Nucleus accumbens (tissue), 56 donors: ENCODE data around the gene DAPK1.

Experiments used
- DNase-seq, 56 donors: peaks; one replicate each; lab custom pipeline; 2025; lab: John Stamatoyannopoulos, UW

Gene DAPK1

GRCh38 chr9:87630846-87631245, 133.2 kb downstream of the DAPK1 start:
- no peak for DNase-seq

DNA sequence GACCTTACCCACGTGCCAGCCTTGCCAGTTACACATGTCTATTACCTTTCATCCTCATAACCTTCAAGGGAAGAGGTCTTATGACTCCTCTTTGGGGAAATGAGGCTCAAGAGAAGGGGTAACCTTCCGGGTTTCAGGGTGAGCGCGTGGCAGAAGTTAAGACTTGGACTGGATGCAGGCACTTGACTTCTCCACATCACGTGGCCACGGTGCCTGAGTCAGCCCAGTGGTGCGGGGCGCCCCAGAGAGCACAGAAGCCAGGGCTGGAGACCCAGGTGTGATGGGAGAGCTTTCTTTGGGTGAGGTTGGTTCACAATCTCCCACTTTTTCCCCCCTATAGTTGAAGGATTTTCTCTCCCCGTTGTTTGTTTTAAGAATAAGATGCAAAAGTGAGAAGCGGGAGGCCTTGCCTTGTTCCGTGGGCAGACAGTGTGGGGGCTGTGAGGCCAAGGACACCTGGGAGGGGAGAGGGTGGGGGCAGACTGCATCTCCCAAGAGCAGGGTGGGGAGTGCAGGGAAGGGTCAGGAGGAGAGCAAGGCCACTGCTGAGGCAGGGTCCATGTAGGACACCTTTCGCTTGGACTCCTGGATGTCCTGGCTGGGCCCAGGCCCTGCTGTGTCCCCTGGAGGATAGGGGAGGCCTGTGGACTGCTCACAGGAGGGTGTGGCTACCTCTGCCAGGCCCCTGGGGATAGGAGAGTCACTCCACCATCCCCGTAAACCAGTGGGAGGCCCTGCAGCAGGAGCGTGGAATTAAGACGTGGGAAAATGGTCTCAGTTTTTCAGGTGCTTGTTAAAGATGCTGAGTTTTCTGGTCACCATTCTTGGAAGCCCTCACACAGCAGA, 138.2 kb downstream of the DAPK1 start:
- no peak for DNase-seq

DNA sequence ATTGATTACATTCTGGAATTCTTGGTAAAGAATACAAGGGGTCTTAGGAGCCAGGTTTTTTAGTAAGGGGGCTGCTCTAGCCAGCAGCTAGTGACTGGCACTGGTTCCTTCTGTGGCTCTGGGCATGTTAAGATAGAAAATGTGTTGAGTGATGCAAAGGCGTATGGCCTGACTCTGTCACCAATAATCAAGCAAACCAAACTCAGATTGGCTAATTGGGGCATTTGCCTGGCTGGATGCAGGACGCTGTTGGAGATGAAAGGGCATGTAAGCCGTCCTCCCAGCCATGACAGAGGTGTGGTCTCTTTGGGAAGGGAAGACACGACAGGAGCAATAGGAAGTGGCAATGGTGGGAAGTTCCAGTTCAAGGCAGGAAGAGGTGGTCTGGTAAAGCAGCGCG, 140.6 kb downstream of the DAPK1 start:
- DNase-seq, result no peak

GRCh38 chr9:87639949-87640348, 142.3 kb downstream of the DAPK1 start:
- no peak for DNase-seq

DNA sequence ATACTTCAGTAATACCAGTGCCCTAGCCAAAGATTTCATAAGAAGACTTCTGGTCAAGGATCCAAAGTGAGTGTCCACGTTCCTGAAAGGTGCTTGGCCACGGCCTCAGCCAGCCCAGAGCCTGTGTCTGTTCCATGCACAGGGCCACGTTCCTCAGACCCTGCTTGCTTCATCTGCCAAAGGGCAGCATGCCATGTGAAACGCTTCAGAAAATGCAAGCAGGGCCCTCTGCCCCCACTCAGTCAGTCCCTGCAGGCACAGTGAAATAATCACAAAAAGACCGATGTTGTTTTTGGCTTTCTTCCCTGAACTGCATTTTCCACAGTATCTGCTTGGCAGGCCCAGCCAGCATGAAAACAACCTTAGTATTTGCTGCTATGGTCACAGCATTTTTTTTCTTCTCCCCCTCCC, 142.7 kb downstream of the DAPK1 start:
- DNase-seq, result no peak

GRCh38 chr9:87641067-87641466, 143.4 kb downstream of the DAPK1 start:
- no peak for DNase-seq

DNA sequence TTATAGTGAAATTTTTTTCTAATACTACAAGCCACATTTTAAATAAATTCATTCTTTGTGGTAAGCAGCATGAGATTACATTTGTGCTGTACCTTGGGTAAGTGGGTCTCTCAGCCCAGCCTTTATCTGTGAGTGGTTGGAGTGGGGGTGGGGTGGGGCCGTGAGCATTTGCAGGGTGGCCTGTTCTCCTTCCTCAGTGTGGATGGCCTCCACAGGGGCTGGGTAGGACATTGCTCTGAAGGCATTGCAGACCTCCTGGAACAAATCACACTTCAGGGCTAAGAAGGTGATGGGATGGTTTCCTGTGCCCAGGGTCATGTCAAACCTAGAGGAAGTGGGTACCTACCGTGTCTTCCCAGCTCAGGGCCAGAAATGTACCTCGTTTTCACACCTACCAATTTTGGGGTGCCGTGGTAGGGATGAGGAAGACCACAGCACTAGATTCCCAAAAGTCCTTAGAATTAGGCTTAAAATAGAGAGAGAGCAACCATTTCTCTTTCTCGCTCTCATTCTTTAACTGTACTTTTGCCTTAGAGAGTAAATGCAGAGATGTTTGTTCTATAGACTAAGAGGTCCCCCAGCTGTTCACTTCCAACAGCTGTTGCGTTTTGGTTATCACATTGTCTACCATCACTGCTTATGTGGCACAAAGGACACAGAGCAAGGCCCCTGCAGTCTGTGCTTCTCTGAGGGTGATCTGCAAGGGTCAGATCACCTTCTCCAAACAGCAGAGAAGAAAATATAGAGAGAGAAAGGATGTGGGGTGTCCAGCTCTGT, 144.9 kb downstream of the DAPK1 start:
- no peak for DNase-seq

DNA sequence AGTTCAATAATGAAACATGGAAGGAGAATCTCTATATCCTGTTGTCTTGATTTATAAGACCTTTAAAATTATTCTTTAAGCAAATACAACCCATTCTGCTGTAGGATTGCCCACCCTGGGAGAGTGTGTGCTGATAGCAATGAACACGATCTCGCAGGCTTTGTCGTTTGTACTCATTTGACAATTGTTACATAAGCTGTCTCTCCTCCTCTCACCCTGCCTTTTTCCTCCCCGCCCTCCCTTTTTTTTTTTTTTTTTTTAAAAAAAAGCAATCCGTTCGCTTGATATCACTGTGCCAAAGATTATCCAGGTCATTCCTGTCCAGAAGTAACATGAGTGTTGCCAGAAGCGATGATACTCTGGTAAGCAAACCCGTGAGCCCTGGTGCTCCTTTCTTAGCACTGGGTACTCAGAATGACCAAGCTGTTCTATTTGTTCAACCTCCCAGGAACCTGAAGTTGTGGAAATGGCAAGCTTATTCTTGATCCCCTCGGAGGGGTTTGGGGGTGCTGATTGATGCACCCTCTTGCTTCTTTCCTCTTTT, 145.5 kb downstream of the DAPK1 start:
- peak in 2 of 56 donors; percentile 17 to 21 for DNase-seq

GRCh38 chr9:87643778-87644570, 146.3 kb downstream of the DAPK1 start:
- DNase-seq, result no peak

DNA sequence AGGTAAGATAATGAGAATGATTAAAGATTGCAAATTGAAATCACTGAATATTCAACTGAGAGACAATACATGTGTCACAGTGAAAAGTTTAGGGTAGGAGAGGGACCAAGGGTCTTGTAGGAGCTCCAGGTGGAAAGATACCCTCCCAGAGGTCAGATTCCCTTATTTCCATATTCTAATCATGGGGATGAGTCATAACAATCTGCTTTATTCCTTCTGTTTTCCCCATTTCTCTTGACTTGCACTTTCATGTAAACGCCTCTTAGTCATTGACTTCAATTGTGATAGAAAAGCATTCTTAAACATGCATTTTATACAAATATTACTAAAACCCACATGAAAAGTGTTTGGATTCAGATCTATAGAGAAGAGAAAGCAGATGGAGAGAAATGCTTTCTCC, 147.0 kb downstream of the DAPK1 start:
- no peak for DNase-seq

DNA sequence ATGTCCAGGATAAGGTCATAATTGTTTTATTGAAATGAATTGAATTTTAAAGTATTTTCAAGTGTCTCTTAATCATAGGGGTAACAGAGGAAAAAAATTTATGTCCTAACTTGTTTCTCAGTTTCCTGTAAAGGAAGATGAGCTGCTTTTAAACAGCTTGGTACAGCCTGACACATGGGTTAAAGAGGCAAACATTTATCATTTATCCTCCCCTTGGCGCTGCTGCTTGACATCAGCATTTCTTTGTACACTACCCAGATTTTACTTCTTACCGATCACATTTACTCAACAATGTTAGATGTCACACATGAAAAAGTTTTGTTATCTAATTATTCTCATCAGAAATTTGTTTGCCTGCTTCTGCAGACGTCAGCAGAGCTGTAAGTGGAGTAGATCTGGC, 148.9 kb downstream of the DAPK1 start:
- DNase-seq, result no peak

DNA sequence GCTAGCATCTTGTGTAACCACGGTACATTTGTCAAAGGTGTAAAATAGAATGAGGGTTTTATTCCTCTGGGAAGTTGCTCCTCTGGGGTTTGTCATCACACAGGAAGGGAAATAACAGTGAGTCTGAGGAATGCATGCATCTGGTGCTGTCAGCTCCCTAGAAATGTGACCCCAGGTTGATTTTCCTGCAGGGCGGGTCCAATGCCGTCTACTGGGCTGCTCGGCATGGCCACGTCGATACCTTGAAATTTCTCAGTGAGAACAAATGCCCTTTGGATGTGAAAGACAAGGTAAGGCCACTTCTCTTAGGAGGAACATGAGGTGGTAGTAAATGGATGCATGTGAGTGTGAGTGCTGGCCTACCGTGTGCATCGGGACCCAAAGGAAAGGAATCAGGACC, 149.4 kb downstream of the DAPK1 start:
- no peak for DNase-seq

GRCh38 chr9:87648606-87649005, 150.9 kb downstream of the DAPK1 start:
- no peak for DNase-seq

DNA sequence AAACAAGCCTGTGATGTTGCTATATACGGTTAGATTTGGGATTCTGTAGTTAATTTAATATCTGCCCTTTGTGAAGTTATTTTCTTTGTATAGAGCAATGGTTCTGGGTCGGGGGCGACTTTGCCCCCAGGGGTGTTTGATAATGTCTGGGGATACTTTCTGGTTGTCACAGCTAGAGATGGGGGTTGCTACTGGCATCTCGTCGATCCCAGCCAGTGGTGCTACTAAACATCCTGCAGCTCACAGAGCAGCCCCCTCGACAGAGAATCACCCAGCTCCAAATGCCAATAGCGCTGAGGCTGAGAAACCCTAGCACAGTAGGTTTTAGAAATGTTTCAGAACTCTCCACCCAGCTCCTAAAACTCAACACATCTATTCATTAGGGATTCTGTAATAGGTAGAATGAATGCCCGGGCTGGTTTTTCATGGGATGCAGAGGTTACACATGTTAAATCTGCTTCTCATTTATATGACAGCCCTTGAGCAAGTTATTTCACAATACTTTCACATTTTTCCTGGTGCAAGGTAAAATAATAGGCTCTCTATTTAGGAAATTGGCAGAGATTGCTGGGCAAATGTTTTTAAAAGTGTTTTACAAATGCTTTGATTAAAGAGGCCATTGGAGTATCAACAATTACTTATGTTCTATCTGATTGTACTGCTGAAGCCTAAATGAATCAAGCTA, 153.1 kb downstream of the DAPK1 start:
- no peak for DNase-seq

GRCh38 chr9:87651431-87651830, 153.8 kb downstream of the DAPK1 start:
- DNase-seq, result no peak

DNA sequence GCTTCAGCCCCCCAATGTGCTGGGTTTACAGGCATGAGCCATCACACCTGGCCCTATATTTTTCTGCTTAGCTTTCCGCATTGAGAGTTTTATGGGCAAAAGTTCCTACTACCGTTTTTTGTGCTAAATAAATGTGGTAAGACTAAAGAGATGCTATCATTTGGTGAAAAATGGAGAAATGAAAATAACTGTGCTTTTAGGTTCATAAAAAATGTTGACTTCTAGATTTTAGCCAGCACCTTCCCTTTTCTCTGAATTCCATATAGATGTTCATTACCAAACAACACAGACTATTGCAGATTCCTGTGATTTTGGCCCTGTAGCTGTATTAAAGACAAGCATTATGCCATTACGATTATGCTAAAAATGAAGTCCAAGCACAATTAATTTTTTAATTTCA, 156.3 kb downstream of the DAPK1 start:
- DNase-seq, result no peak

GRCh38 chr9:87655731-87656130, 158.1 kb downstream of the DAPK1 start:
- DNase-seq, result no peak

DNA sequence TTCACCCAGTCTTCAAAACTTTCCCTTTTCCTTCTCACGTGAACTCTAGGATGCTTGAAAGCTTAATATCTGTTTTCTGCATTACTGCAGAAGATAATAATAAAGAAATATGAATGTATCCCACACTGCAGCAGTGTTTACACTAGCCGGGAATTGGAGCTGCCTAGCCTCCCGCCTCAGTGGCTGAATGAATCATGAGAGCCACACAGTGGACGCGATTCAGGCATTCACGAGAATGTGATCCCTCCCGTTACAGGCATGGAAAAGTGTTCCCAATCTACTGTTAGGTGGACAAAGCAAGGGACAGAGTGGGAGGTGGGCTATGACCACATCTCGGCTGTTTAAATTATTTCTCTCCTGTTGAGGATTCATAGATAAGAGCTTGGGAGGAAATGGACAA, 158.8 kb downstream of the DAPK1 start:
- peak in 1 of 56 donors; percentile 16 for DNase-seq

DNA sequence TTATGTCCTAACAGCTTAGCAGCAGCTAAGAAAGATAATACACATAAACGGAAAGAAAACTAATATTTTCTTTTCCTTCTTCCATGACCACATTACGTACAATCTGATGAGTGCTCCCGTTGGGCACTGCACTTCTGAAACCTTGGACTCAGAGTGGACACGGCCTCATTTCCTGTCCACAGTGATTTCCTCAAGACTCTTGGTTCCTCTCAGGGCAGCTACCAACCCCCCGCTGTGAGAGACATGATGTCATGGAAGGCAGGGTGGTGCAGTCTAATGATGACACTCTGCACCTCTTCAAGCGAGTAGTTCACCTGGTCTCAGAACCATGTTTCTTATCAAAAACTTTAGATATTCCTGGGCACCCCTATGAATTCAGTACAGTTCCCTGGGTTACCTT, 159.5 kb downstream of the DAPK1 start:
- DNase-seq, result no peak

DNA sequence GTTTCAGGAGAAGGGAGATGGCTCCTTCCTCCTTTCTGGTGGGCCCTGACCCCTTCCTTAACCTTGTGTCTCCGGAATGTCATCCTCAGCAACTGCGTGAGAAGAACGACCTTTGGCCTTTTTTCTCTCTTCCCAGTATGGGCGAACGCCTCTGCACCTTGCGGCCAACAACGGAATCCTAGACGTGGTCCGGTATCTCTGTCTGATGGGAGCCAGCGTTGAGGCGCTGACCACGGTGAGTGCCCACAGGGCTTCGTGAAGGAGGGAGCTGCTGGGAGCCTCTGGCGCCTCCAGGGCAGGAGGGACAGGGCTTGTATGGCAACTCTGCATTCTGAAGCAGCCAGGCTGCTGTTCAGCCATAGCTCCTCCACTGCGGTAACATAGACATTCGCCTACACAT, 160.2 kb downstream of the DAPK1 start:
- DNase-seq, result no peak
